NCI-H82 (cell line): ENCODE measurements around the gene EFCC1.
"Not testable (repeated sequence)": the region's sequence is repeated elsewhere in the genome, so short reads cannot be mapped to it uniquely, and the experiment has no call there.

Source experiments
- DNase-seq: peaks from one replicate; lab custom pipeline; 2025; lab: John Stamatoyannopoulos, UW

Gene EFCC1

GRCh38 chr3:129077222-129077621 lies 76.1 kb downstream of the EFCC1 start:
- DNase-seq: no peak

- no peak for DNase-seq
Observed at GRCh38 chr3:129078510-129078909, 77.4 kb downstream of the EFCC1 start.

GRCh38 chr3:129081503-129081902 lies 80.4 kb downstream of the EFCC1 start:
- no peak for DNase-seq

GRCh38 chr3:129082026-129082425 lies 80.9 kb downstream of the EFCC1 start:
- DNase-seq: no peak

GRCh38 chr3:129084501-129084900 lies 83.4 kb downstream of the EFCC1 start:
- no peak for DNase-seq

- no peak for DNase-seq
Observed at GRCh38 chr3:129085165-129085715, 84.1 kb downstream of the EFCC1 start.

- no peak for DNase-seq
Observed at GRCh38 chr3:129085818-129086217, 84.7 kb downstream of the EFCC1 start.

GRCh38 chr3:129087138-129087702 lies 86.1 kb downstream of the EFCC1 start:
- DNase-seq: no peak

- peak; percentile 63 for DNase-seq
Observed at GRCh38 chr3:129087904-129088303, 86.8 kb downstream of the EFCC1 start.

- DNase-seq: not testable (repeated sequence)
Observed at GRCh38 chr3:129088312-129088711, 87.2 kb downstream of the EFCC1 start.
